GM19099 (cell line): ENCODE results near the gene DBH.

Source experiments
- POLR2A ChIP-seq: IDR thresholded peaks from 3 replicates; pipeline ENCODE4 v1.6.1; 2011; ENCODE audit warnings: low read depth; ENCODE audit not compliant: insufficient read length; ENCODE audit errors: extremely low read depth

DBH gene

DNA sequence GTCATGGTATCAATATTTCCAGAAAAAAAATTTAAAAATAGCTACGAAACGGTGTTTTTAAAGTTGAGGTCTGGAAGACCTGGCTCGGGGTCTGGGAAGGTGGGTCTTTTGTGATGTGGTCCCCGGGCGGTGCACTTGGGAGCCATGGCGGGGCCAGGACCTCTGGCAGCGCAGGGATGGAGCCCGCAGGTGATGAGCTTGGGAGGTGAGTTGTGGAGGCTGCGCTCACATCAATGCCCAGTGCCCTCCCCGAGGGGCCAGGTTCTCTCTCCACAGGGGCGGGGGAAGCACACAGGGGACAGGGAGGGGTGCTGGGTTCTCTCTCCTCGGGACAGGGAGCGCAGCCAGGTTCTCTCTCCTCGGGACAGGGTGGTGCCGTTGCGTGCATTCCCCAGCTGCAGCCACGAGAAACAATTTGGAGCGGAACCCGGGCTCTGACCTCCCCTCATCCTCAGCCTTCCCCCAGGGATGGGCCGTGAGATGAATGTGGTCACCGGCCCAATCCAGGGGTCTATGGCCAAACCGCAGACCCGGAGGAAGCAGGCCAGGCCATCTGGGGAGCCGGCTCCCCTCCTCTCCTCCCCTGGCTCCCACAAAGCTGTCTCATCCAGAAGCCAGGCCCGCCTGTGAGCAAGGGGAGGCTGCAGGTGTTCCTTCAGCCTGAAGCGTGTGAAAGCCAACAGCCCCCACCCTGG, 25.8 kb downstream of the DBH start:
- TF ChIP-seq POLR2A: no peak

- no peak for TF ChIP-seq POLR2A
Observed at GRCh38 chr9:133664173-133665050, 28.2 kb downstream of the DBH start.

DNA sequence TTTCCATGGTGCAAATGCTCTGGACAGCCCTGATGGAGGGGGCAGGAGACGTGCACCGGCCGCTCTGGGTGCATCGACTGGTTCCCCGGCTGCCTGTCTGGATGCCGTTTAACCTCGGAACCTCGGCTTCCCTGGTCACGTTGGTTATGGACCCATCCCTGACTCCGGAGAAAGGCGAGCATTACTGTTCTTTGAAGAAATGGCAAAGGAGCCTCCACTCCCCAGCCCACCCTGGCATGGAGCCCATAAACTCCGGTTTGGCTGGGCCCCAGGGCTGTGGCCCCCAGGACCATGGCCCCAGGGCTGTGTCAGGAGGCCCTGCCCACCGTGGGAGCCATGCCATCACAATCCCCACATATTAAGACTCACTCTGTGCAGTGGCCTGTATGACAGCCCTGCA, 28.9 kb downstream of the DBH start:
- TF ChIP-seq POLR2A: no peak

DNA sequence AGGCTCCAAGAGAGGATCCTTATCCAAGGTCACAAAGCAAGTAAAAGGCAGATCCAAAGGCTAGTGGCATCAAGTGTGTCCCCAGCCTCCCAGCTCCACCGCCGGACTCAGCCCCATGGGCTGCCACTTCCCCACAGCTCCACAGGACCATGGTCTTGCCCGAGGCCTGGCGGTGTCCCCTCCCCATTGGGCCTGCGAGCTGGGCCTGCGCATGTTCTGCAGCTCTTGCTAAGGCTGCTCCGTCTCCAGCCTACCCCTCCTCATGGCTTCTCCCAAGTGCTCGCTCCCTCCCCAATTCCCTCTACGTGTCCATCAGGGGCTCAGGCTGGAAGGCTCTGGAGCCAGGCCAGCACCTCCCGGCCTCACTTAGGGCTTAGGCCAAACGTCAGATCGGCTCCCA, 29.4 kb downstream of the DBH start:
- no peak for TF ChIP-seq POLR2A

GRCh38 chr9:133666387-133666786, 30.2 kb downstream of the DBH start:
- TF ChIP-seq POLR2A: no peak

GRCh38 chr9:133666845-133667244, 30.7 kb downstream of the DBH start:
- TF ChIP-seq POLR2A: no peak

GRCh38 chr9:133667759-133668450, 31.7 kb downstream of the DBH start:
- no peak for TF ChIP-seq POLR2A

- no peak for TF ChIP-seq POLR2A
Observed at GRCh38 chr9:133669182-133669801, 33.1 kb downstream of the DBH start.

DNA sequence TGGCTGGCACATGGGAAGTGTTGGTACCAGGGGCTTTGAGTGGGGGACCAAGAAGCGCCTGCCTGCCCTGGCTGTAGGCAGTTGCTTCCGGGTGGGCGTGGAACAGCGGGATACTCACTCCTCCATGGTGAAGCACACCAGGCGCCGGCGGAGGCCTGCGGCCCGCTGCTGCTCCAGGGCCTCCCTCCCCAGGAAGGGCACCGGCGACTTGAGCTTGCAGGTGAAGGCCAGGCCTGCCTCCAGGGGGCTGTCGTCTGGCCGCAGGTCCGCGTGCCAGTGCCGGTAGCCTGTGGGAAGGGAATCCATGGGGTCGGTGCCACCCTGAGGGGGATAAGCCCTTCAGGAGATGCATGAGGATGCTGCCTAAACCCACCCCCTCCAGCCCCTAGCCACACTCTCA, 34.3 kb downstream of the DBH start:
- no peak for TF ChIP-seq POLR2A

DNA sequence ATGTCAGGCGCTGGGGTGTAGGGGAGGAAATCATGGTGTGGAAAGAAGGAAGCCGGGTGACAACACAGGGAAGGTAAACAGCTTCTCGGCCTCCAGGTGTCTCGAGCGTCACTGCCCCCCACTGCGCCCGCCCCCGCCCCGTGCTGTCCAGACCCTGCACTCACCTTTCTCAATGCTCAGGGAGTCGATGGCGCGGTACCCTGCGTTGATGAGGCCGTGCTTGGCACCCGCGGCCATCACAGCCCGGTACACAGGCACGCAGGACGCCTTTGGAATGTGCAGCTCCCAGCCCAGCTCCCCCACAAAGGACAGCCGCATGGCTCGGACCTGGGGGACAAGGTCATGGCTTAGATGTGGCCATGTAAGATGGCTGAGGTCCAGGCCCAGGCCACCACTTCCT, 35.2 kb downstream of the DBH start:
- no peak for TF ChIP-seq POLR2A

GRCh38 chr9:133672503-133673257, 36.5 kb downstream of the DBH start:
- no peak for TF ChIP-seq POLR2A

GRCh38 chr9:133673258-133673655, 37.1 kb downstream of the DBH start:
- TF ChIP-seq POLR2A: no peak

- no peak for TF ChIP-seq POLR2A
Observed at GRCh38 chr9:133674091-133674490, 37.9 kb downstream of the DBH start.

- TF ChIP-seq POLR2A: no peak
Observed at GRCh38 chr9:133676450-133676849, 40.3 kb downstream of the DBH start.
